ENCODE measurements around the gene PDE6C. TPM values are rescaled to one million over a fixed set of nuclear protein-coding genes. Genes with fewer than 3 reads are reported as not detected.

Gene PDE6C
- total RNA-seq, 4 donors from 2014 or later, result not detected

DNA sequence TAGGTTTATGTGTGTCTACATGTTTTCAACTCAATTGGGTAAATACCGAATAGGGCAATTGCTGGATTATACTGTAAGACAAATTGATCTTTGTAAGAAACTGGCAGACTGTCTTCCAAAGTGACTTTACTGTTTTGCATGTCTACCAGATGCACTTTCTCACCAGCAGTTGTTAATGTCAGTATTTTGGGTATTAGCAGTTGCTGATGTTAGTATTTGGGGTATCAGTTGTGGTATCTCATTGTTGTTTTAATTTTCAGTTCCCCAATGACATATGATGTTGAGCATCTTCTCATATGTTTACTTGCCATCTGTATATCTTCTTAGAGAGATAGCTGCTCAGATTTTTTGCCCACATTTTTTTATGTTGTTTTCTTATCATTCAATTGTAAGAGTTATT is 10.6 kb downstream of the PDE6C start:
- H3K9me3 ChIP-seq, result no peaks in the 10 kb centered on the region
- no peaks in the 10 kb centered on the region for H3K27me3 ChIP-seq
- H3K27ac ChIP-seq, result no peak overlapping the region
- TF ChIP-seq EP300 (IDR thresholded peaks at IDR 0.05; ENCODE audit: low read depth) (no peak), POLR2AphosphoS5 (IDR thresholded peaks at IDR 0.05) (no peak), POLR2A (IDR thresholded peaks at IDR 0.05) (no peak)
- TF ChIP-seq, protein P1, sequence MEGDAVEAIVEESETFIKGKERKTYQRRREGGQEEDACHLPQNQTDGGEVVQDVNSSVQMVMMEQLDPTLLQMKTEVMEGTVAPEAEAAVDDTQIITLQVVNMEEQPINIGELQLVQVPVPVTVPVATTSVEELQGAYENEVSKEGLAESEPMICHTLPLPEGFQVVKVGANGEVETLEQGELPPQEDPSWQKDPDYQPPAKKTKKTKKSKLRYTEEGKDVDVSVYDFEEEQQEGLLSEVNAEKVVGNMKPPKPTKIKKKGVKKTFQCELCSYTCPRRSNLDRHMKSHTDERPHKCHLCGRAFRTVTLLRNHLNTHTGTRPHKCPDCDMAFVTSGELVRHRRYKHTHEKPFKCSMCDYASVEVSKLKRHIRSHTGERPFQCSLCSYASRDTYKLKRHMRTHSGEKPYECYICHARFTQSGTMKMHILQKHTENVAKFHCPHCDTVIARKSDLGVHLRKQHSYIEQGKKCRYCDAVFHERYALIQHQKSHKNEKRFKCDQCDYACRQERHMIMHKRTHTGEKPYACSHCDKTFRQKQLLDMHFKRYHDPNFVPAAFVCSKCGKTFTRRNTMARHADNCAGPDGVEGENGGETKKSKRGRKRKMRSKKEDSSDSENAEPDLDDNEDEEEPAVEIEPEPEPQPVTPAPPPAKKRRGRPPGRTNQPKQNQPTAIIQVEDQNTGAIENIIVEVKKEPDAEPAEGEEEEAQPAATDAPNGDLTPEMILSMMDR (IDR thresholded peaks at IDR 0.05), result no peak
- no peaks in the 10 kb centered on the region for H3K4me1 ChIP-seq
- 88% methylated on average over 1 of the region's 1 CpG; no CpG with 5 or more reads in 1 of the 2 donors for WGBS, 2 donors (ENCODE audit: low coverage in 1 of 2)
- intact Hi-C loops (cut with DNase I; ENCODE audit: low total_unique reads) (no loop called here), in situ Hi-C loops (cut with MboI; ENCODE audit: low pct_ligation_motif_present in 1 of 4, low pct_unique_long_range_greater_than_20kb in 1 of 4, low sequenced_read_pairs in 3 of 4) (no loop called here)
- DNase-seq, result no peak
- H3K36me3 ChIP-seq, result no peaks in the 10 kb centered on the region
- H3K4me3 ChIP-seq, result no peak overlapping the region

DNA sequence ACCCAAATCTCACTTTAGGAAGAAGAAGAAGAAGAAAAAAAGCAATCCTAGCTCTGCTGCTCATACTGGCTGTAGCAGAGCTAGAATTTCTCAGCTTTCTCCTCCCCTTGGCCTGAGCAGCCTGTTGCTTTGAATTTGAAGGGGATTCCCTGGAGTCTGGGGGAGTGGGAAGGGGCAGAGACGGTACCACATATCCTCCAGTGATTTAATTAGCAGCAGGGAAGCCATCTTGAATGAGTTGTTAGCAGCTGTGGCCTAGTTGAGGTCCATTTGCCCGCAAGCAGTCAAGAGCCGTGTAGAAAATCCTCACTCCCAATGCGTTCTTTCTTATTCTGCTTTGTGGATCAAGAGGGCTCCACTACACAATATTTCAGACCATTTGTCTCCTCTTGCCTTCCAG is 16.5 kb downstream of the PDE6C start:
- in situ Hi-C loops (cut with MboI; ENCODE audit: low pct_ligation_motif_present in 1 of 4, low pct_unique_long_range_greater_than_20kb in 1 of 4, low sequenced_read_pairs in 3 of 4) (no loop called here), intact Hi-C loops (cut with DNase I; ENCODE audit: low total_unique reads) (no loop called here)
- TF ChIP-seq POLR2A (IDR thresholded peaks at IDR 0.05), result no peak
- H3K9me3 ChIP-seq, result no peaks in the 10 kb centered on the region
- no peak for DNase-seq
- no peak overlapping the region for H3K4me3 ChIP-seq
- 89 to 91% methylated on average over 3 to 4 of the region's 4 CpGs for WGBS, 2 donors (ENCODE audit: low coverage in 1 of 2)
- H3K4me1 ChIP-seq, result no peaks in the 10 kb centered on the region
- H3K27ac ChIP-seq, result no peak overlapping the region
- H3K27me3 ChIP-seq, result no peaks in the 10 kb centered on the region
- H3K36me3 ChIP-seq, result no peaks in the 10 kb centered on the region

DNA sequence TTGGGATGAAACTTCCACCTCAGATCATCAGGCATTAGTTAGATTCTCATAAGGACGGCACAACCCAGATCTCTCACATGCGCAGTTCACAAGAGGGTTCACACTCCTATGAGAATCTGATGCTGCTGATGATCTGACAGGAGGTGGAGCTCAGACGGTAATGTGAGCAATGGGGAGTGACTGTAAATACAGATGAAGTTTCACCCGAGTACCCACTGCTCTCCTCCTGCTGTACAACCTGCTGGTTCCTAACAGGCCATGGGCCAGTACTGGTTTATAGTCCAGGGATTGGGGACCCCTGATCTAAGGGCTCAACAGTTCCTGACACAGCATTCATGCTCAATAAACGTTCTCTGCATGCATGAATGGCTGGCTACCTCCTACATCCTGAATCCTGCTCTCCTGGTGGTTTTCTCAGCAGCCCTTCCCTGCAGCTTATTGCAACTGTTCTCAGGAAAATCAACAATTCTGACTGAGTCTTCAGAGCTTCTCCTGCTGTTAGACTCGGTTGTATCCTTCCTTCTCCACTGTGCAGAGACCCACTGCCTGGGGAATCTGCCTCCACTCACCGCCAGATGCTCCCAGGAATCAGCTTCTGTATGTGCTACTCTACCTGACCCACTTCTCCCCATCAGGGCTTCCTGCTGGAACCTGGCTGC is 17.4 kb downstream of the PDE6C start:
- no peaks in the 10 kb centered on the region for H3K4me1 ChIP-seq

DNA sequence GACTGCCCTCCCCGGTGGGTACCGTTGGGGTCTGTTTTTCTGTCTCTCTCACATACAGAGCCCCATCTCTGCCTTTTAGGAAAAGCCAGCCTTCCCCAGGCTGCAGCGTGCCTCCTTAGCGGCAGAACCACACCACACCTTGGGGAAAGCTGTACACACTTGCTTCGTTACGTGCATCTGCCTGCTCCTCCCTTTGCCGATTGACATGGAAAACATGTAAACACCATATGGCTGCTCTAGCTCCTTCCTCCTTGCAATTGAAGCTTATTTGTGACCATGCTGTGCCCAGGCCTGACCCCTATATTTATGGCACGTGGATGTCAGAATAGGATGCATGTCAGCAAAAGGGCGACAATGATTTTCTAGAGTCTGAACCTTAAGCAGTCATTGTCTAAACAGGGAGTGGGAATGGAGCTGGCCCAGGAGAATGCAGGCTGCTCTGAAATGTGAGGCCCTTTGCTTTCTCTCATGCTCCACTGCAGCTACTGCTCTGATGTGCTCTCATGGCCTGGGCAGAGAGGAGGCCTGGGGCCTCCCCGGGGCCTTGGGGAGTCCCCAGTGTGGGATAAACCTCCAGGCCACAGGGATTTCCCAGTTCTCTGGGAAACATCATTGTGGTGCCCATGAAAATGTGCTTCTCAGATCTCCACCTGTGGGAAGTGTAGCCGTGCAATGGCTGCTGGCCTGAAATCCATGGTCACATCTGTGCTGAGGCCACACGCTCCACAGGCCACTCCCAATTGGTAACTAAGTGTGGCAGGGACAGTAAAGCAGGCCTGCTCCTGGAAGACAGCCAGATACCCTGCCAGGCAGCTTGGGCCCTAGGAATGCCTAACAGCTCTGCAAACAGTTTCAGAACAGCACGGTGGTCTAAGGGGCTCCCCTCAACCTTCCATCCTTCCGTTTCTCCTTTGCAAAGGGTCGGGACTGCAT is 18.6 kb downstream of the PDE6C start:
- no peak for DNase-seq
- intact Hi-C loops (cut with DNase I; ENCODE audit: low total_unique reads) (no loop called here), in situ Hi-C loops (cut with MboI; ENCODE audit: low pct_ligation_motif_present in 1 of 4, low pct_unique_long_range_greater_than_20kb in 1 of 4, low sequenced_read_pairs in 3 of 4) (no loop called here)
- H3K9me3 ChIP-seq, result no peaks in the 10 kb centered on the region
- WGBS, 2 donors (ENCODE audit: low coverage in 1 of 2), result 78 to 90% methylated on average over 2 to 15 of the region's 15 CpGs
- H3K27me3 ChIP-seq, result no peaks in the 10 kb centered on the region
- no peak overlapping the region for H3K4me3 ChIP-seq
- no peaks in the 10 kb centered on the region for H3K36me3 ChIP-seq
- TF ChIP-seq POLR2AphosphoS5 (IDR thresholded peaks at IDR 0.05) (no peak), EP300 (IDR thresholded peaks at IDR 0.05; ENCODE audit: low read depth) (no peak), POLR2A (IDR thresholded peaks at IDR 0.05) (no peak)
- TF ChIP-seq, protein P1 (IDR thresholded peaks at IDR 0.05), result no peak
- H3K4me1 ChIP-seq, result no peaks in the 10 kb centered on the region
- H3K27ac ChIP-seq, result no peak overlapping the region

More for the DNA sequence above, 17.4 kb downstream of the PDE6C start:
- H3K27me3 ChIP-seq, result no peaks in the 10 kb centered on the region
- 69% methylated on average over 7 of the region's 7 CpGs; no CpG with 5 or more reads in 1 of the 2 donors for WGBS, 2 donors (ENCODE audit: low coverage in 1 of 2)
- TF ChIP-seq, protein P1 (IDR thresholded peaks at IDR 0.05), result no peak
- no peak for TF ChIP-seq POLR2A (IDR thresholded peaks at IDR 0.05)
- no peak for TF ChIP-seq EP300 (IDR thresholded peaks at IDR 0.05; ENCODE audit: low read depth)
- TF ChIP-seq POLR2AphosphoS5 (IDR thresholded peaks at IDR 0.05), result no peak
- H3K36me3 ChIP-seq, result no peaks in the 10 kb centered on the region
- no peak for DNase-seq
- no peaks in the 10 kb centered on the region for H3K9me3 ChIP-seq
- no peak overlapping the region for H3K27ac ChIP-seq
- H3K4me3 ChIP-seq, result no peak overlapping the region
- intact Hi-C loops (cut with DNase I; ENCODE audit: low total_unique reads) (no loop called here), in situ Hi-C loops (cut with MboI; ENCODE audit: low pct_ligation_motif_present in 1 of 4, low pct_unique_long_range_greater_than_20kb in 1 of 4, low sequenced_read_pairs in 3 of 4) (no loop called here)

Measured in transverse colon (tissue), 4 donors.